Measurements from ENCODE around the gene PIP4K2A. TPM values are rescaled to one million over a fixed set of nuclear protein-coding genes. Genes with fewer than 3 reads are reported as not detected.
A peak's percentile ranks its signal among the peaks of the same experiment; 100 is the strongest.

Gene PIP4K2A
- total and polyA plus RNA-seq, 2 of the 13 experiments (the other 11 are each of a cell fraction or from before 2014, with no cell fraction given), result 9.1 to 22.6 TPM

- TF ChIP-seq SNAPC4 (CRISPR knock-in tag; IDR thresholded peaks at IDR 0.05) (no peak), ZBTB4 (CRISPR knock-in tag; IDR thresholded peaks at IDR 0.05; ENCODE audit: borderline replicate concordance) (no peak), ZNF451 (CRISPR knock-in tag; IDR thresholded peaks at IDR 0.05) (no peak), MLXIP (CRISPR knock-in tag; IDR thresholded peaks at IDR 0.05; ENCODE audit: borderline replicate concordance) (no peak), TFAP4 (IDR thresholded peaks at IDR 0.05; ENCODE audit: borderline replicate concordance, low read depth) (peak; percentile 23; the same call in 1 of the 2 replicates), POLR2A (IDR thresholded peaks at IDR 0.05; ENCODE audit: insufficient read depth in 1 of 2, low read depth in 2 of 2, low read length in 2 of 2) (no peak), ZNF264 (CRISPR knock-in tag; IDR thresholded peaks at IDR 0.05) (no peak), NCOA1 (CRISPR knock-in tag; IDR thresholded peaks at IDR 0.05) (no peak), ZBTB26 (CRISPR knock-in tag; IDR thresholded peaks at IDR 0.05; ENCODE audit: borderline replicate concordance) (peak; percentile 96), SP5 (CRISPR knock-in tag; IDR thresholded peaks at IDR 0.05; ENCODE audit: borderline replicate concordance, low read depth) (no peak), NR2F6 (IDR thresholded peaks at IDR 0.05) (peak; percentile 29; the same call in 1 of the 2 replicates), NR2F6 (CRISPR knock-in tag; IDR thresholded peaks at IDR 0.05) (no peak), CBX5 (CRISPR knock-in tag; IDR thresholded peaks at IDR 0.05; ENCODE audit: borderline replicate concordance) (no peak), ZZZ3 (CRISPR knock-in tag; IDR thresholded peaks at IDR 0.05; ENCODE audit: borderline replicate concordance) (no peak), HOXA5 (CRISPR knock-in tag; IDR thresholded peaks at IDR 0.05) (no peak), ZNF883 (CRISPR knock-in tag; IDR thresholded peaks at IDR 0.05; ENCODE audit: not compliant biosample characterization) (no peak)
Observed at GRCh38 chr10:22618078-22618785, 96.1 kb downstream of the PIP4K2A start (continued).
